ENCODE data around the gene SDHB.
A peak's percentile ranks its signal among the peaks of the same experiment; 100 is the strongest.

Gene SDHB

GRCh38 chr1:17053685-17054410 is at the start of gene SDHB:
Gene SDHB, minus strand, starts transcription at chr1:17054032. Its CDS starts 13 bp downstream, at chr1:17054019.
- peak; percentile 99 for DNase-seq

DNA sequence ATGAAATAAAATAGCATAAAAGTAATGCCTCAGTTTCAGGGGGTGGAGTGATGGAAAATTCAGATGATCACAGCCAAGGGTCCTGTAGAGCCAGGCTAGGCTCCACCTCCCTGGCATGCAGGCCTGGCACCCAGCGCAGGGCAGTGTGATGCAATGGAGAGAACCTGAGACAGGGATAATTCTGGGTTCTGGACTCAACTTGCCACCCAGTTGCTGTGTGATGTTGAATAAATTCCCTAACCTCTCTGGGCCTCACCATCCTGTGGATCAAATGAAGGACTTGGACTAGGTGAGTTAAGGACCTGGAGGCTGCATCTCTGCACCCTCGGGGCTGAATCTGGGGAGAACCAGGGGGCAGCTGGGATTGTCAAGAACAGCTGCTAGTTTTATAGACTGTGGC is 48.4 kb upstream of the SDHB start:
- DNase-seq, result no peak

GRCh38 chr1:17101261-17101660 is 47.4 kb upstream of the SDHB start:
- DNase-seq, result no peak

DNA sequence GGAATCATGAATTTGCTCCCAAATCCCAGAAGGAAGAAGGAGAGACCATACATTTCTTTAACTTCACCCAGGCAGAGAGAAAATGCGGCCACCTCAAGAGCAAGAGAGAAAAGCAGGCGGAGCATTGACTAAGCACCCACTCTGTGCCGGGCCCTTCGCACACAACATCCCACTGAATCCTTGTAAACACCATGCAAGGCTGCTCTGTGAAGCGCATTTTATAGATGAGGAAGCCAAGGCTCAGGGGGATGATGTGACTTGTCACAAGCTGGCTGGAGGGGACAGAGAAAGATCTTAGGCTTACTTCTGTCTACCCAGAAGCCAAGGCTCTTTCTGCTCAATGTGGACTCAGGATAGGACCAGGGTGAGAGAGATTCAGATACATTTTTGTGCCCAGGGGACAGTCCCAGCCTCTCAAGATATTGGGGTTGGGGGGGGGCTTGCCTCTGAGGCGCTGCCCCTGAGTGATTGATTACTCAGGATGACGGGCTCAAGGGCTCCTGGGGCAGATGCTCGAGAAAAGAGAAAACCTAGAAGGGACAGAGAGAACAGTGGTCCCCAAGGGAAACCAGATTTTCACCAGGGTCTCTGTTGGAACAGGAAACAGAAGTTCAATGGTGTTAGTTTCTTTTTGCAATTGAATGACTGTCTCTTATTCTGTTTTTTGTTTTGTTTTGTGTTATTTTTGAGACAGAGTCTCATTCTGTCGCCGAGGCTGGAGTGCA is 45.9 kb upstream of the SDHB start:
- no peak for DNase-seq

GRCh38 chr1:17098446-17099317 is 44.9 kb upstream of the SDHB start:
- DNase-seq, result no peak

DNA sequence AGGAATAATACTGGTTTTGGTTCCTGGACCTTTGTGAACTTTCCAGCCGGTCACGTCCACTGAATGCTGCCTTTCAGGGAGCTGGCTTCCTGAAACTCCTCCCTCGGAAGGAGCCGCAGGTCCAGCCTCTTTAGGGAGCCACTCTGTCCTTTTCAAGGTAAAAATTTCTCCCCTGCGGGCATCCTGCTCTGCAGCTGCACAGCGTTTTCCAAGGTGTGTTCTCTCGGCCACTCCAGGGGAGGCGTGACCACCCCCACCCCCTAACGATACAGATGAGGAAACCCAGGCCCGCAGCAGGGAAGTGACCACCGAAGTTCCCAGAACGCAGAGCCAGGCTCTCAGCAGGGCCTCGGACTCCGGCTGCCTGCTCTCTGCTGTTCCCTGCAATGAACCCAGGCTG is 44.0 kb upstream of the SDHB start:
- DNase-seq, result no peak

- DNase-seq, result no peak
These were observed 43.3 kb upstream of the SDHB start for GRCh38 chr1:17097147-17097546.

GRCh38 chr1:17096584-17096983 is 42.8 kb upstream of the SDHB start:
- DNase-seq, result no peak

DNA sequence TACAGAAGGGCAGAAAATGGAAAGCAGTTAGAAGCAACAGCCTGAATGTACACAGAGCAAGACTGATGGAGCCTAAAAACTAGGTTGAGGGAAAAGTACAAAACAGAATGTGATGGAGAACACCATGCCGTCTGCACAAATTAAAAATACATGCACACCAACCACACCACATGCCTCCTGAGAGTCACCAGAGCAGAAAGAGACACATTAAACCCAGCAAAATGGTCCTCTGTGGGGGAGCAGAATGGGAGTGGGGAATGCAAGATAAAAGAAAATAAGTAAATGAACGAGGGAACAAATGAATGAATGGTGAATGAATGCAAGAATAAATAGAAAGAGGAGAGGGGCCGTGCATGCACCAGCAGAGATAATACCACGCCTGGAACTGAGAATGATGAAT is 41.3 kb upstream of the SDHB start:
- DNase-seq, result no peak

DNA sequence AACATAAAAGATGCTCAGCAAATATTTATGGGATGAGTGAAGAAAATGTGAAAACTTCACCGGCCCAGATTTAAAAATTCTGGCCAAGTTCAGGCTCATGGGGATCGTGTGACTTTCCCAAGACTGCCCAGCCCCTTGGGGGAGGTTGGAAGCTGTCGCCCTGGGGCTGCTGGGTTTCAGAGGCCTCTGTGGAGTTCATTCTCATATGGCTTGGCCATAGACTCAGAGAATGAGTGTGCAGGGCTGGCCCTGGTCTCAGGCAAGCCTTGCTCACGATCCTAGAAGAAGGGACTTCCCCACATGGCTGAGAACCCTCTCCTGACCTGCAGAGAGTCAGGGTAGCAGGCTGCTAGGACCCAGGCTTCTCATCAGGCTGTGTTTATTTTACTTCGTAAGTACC is 40.8 kb upstream of the SDHB start:
- DNase-seq, result no peak

DNA sequence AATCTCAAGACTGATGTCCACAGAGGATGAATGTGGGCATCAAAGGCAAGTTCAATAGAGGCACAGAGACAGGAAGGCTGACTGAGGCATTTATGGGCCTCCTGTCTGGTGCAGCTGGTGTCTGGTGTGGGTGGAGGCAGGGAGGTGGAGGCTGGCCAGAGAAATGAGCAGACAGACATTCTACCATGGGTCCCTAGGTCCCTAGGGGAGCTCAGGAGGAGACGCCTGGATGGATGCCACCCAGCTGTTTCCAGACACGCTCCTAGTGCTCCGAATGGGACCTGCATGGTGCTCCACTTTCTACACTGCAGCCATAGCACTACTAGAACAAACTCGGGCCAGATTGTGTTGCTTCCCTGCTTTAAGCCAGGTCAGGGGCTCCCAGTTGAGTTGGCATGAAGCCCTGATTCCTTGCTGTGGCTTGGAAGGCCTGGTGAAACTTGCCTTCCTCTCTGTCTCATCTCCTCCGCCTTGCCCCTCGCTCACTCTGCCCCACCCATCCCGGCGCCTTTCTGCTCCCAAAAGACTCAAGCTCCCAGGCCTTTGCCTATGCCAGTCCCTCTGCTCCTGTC is 40.1 kb upstream of the SDHB start:
- DNase-seq, result no peak

GRCh38 chr1:17091252-17091651 is 37.4 kb upstream of the SDHB start:
- no peak for DNase-seq

DNA sequence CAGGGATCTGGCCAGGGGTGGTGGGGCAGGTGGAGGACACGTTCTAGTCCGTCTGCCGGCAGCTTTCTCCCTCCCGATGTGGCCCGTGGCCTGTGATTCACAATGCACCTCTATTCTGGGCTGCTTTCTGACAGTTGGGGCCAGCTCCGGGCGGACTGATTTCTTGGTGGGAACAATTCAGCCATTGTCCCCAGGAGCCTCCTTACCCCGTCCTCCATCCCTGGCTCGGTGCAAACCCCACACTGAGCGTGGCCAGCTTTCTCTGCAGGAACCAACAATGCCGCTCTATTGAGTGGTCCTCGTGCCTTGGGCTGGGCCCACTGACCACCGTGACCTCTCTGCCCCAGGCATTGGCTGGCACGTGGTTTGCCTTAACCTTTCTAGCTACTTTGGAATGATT is 35.7 kb upstream of the SDHB start:
- no peak for DNase-seq

DNA sequence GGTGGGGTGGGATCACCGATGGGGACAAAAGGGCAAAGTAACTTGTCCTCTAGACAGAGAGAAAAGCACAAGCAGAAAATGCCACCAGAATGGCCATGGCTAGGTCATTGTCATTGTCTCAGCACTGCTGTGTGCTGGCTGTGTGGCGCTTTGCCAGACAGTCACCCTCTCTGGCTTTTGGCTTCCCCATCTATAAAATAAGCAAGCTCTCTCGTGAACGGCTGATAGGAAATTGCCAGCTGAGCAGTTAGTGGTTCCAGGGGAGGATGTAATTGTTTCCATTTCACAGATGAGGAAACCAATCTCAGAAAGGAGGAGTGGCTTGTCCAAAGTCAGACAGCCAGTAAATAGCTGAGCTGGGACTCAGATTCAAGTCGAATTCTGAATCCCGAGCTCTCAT is 32.9 kb upstream of the SDHB start:
- no peak for DNase-seq

GRCh38 chr1:17084787-17085186 is 31.0 kb upstream of the SDHB start:
- no peak for DNase-seq

GRCh38 chr1:17082761-17083160 is 28.9 kb upstream of the SDHB start:
- no peak for DNase-seq

GRCh38 chr1:17081439-17081838 is 27.6 kb upstream of the SDHB start:
- DNase-seq, result no peak

GRCh38 chr1:17080880-17081279 is 27.0 kb upstream of the SDHB start:
- no peak for DNase-seq

DNA sequence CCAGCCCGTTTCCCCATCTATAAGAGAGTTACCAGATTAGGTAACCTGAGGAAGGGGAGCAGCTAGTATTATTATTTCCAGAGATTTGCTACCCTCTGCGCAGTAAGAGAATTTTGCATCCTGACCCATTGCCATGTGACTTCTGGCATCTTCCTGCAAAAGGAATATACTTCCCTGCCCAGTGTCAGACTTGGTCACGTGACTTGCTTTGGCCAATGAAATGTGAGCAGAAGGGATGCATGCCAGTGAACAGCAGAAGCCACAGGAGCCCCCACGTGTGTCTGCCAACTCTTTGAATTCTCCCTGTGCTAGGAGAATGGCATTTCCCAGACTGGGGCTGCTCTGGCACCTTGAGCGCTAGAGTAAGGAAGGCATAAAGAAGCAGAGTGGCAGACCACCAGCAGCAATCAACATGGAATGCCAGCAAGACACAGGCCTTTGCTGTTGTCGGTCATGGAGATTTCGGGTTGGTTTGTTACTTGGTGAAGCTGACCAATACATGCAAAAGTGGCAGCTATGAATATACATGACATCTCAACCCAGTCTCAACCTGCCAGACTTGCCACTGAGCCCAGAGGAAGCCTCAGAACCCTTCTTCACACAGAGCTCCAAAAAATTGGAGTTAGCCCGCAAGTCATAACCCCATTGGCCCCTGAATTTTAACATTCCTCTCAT is 26.4 kb upstream of the SDHB start:
- DNase-seq, result no peak

GRCh38 chr1:17078991-17079868 is 25.4 kb upstream of the SDHB start:
- DNase-seq, result no peak

DNA sequence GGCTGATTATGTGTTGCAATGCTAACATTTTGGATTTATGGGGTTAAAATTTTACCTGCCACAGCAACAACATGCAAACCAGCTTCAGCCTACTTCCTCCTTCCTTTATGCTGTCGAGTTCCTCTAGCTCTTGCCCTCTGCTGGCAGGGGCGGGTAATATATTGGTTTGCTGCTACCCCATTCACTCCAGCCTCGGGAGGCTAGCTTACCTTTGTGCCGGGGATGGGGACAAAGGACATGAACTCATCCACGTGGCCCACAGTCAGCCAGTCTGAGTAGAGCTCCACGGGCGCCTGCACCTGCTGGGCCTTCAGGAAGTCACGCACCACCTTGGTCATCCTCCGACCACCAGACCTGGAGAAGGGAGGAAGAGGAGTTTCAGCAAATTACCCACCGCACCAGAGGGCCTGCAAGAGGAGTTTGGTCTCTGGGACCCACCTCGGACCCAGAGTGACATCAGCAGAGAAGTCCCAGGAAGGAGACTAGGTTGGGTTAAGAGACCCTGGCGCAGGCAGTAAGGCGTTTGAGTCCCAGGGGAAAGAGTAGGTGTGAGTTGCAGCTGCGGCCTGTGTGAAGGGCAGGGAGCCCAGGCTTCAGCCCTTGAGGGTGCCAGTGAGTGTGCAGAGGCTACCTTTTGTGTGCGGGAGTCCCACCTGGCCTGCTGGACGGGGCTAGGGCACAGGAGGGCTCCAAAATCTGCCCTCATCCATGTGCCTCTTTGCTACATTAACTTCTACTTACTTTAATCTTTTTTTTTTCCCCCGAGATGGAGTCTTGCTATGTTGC is 21.8 kb upstream of the SDHB start:
- no peak for DNase-seq

Data from activated CD4-positive, alpha-beta T cell treated with anti-CD3 and anti-CD28 coated beads for 1 hour (primary cell).